ENCODE data around the gene C1RL.
"Not testable (repeated sequence)": the region's sequence is repeated elsewhere in the genome, so short reads cannot be mapped to it uniquely, and the experiment has no call there.

C1RL gene

DNA sequence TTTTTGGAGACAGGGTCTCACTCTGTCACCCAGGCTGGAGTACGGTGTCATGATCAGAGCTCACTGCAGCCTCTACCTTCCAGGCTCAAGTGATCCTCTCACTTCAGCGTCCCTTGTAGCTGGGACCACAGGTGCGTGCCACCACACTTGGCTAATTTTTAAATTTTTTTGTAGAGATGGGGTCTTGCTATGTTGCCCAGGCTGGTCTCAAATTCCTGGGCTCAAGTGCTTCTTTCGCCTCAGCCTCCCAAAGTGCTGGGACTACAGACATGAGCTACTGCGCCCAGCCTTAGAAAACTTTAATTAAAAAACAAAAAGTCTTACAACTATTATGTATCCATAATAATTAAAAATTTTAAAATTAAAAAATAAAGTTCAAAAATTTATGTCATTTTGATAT, 1.8 kb downstream of the C1RL start:
- H3K27ac ChIP-seq (ENCODE audit: low read depth, low read length); H3K9ac ChIP-seq (ENCODE audit: low read length in 5 of 5); H3K27me3 ChIP-seq (ENCODE audit: control insufficient read depth in 5 of 5, insufficient read depth in 4 of 5, low read length in 5 of 5); H3K4me3 ChIP-seq (ENCODE audit: low read depth in 1 of 5, low read length in 5 of 5); H3K9me3 ChIP-seq (ENCODE audit: control insufficient read depth in 5 of 5, low read length in 5 of 5); H3K36me3 ChIP-seq (ENCODE audit: control insufficient read depth in 5 of 5, insufficient read depth in 5 of 5, low read length in 5 of 5): not testable (repeated sequence)
- H3K4me1 ChIP-seq (ENCODE audit: control insufficient read depth in 5 of 5, insufficient read depth in 5 of 5, low read length in 5 of 5), result peaks cover 1 to 24% (median 18%) of the 10 kb centered on the region in 5 donors

DNA sequence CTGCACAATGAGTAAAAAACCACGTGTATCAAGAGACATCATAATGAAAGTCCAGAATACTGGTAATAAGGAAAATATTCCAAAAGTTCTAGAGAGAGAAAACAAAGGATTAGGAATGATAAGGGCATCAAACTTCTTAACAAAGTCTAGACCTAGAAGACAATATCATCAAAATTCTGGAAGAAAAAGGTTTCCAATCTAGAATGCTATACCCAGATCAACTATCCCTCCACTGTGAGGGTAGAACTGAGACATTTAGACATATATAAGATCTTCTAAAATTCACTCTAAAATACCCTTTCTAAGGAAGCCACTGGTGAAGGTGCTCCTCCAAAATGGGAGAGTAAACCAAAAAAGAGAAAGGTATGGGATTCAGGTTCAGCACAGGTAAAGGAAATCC, 2.9 kb downstream of the C1RL start:
- Histone ChIP-seq H3K4me3 (ENCODE audit: low read depth in 1 of 5, low read length in 5 of 5) (no peak overlapping the region), H3K9ac (ENCODE audit: low read length in 5 of 5) (no peak overlapping the region), H3K9me3 (ENCODE audit: control insufficient read depth in 5 of 5, low read length in 5 of 5) (peaks cover 0 to 6% (median 3%) of the 10 kb centered on the region in 5 donors), H3K4me1 (ENCODE audit: control insufficient read depth in 5 of 5, insufficient read depth in 5 of 5, low read length in 5 of 5) (peaks cover 0 to 30% (median 23%) of the 10 kb centered on the region in 5 donors), H3K36me3 (ENCODE audit: control insufficient read depth in 5 of 5, insufficient read depth in 5 of 5, low read length in 5 of 5) (peaks cover 0 to 14% (median 7%) of the 10 kb centered on the region in 5 donors), H3K27ac (ENCODE audit: low read depth, low read length) (no peak overlapping the region), H3K27me3 (ENCODE audit: control insufficient read depth in 5 of 5, insufficient read depth in 4 of 5, low read length in 5 of 5) (no peaks in the 10 kb centered on the region)

- no peaks in the 10 kb centered on the region for H3K27me3 ChIP-seq (ENCODE audit: control insufficient read depth in 5 of 5, insufficient read depth in 4 of 5, low read length in 5 of 5)
- no peak overlapping the region for H3K4me3 ChIP-seq (ENCODE audit: low read depth in 1 of 5, low read length in 5 of 5)
- H3K4me1 ChIP-seq (ENCODE audit: control insufficient read depth in 5 of 5, insufficient read depth in 5 of 5, low read length in 5 of 5), result peaks cover 0 to 22% (median 20%) of the 10 kb centered on the region in 5 donors
- no peak overlapping the region for H3K27ac ChIP-seq (ENCODE audit: low read depth, low read length)
- H3K9ac ChIP-seq (ENCODE audit: low read length in 5 of 5), result no peak overlapping the region
- H3K36me3 ChIP-seq (ENCODE audit: control insufficient read depth in 5 of 5, insufficient read depth in 5 of 5, low read length in 5 of 5), result peaks cover 3 to 22% (median 14%) of the 10 kb centered on the region in 5 donors
- peaks cover 0 to 6% (median 3%) of the 10 kb centered on the region in 5 donors for H3K9me3 ChIP-seq (ENCODE audit: control insufficient read depth in 5 of 5, low read length in 5 of 5)
These were observed 5.0 kb downstream of the C1RL start for GRCh38 chr12:7103837-7104584.

- peaks cover 6 to 23% (median 15%) of the 10 kb centered on the region in 5 donors for H3K36me3 ChIP-seq (ENCODE audit: control insufficient read depth in 5 of 5, insufficient read depth in 5 of 5, low read length in 5 of 5)
- H3K4me3 ChIP-seq (ENCODE audit: low read depth in 1 of 5, low read length in 5 of 5), result no peak overlapping the region
- peaks cover 0 to 6% (median 3%) of the 10 kb centered on the region in 5 donors for H3K9me3 ChIP-seq (ENCODE audit: control insufficient read depth in 5 of 5, low read length in 5 of 5)
- no peak overlapping the region for H3K9ac ChIP-seq (ENCODE audit: low read length in 5 of 5)
- H3K4me1 ChIP-seq (ENCODE audit: control insufficient read depth in 5 of 5, insufficient read depth in 5 of 5, low read length in 5 of 5), result peaks cover 0 to 9% (median 9%) of the 10 kb centered on the region in 5 donors
- H3K27me3 ChIP-seq (ENCODE audit: control insufficient read depth in 5 of 5, insufficient read depth in 4 of 5, low read length in 5 of 5), result no peaks in the 10 kb centered on the region
- no peak overlapping the region for H3K27ac ChIP-seq (ENCODE audit: low read depth, low read length)
These were observed 6.4 kb downstream of the C1RL start for GRCh38 chr12:7102582-7102981.

DNA sequence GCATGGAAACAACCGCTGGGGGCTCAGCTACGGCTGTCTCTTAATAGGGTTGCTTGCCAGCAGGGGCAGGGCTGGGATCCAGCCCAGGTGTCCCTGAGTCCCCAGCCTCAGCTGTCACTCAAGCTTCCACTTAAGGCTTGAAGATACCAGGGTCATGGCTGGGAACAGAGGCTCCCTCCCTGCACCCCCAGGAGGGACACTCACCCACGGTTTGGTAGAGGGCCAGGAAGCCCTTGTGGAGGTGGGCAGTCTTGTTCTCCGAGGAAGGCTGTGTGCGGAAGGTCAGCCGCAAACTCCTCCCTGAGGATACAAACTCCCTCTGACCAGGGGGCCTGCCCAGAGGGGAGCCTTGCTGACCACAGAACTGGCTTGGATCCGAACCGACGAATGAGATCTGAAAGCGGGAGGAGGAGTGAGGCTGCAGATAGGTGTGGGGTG, 7.3 kb downstream of the C1RL start:
- Histone ChIP-seq H3K36me3 (ENCODE audit: control insufficient read depth in 5 of 5, insufficient read depth in 5 of 5, low read length in 5 of 5) (peaks cover 6 to 26% (median 18%) of the 10 kb centered on the region in 5 donors), H3K4me3 (ENCODE audit: low read depth in 1 of 5, low read length in 5 of 5) (no peak overlapping the region), H3K4me1 (ENCODE audit: control insufficient read depth in 5 of 5, insufficient read depth in 5 of 5, low read length in 5 of 5) (peaks cover 0 to 9% (median 7%) of the 10 kb centered on the region in 5 donors)

DNA sequence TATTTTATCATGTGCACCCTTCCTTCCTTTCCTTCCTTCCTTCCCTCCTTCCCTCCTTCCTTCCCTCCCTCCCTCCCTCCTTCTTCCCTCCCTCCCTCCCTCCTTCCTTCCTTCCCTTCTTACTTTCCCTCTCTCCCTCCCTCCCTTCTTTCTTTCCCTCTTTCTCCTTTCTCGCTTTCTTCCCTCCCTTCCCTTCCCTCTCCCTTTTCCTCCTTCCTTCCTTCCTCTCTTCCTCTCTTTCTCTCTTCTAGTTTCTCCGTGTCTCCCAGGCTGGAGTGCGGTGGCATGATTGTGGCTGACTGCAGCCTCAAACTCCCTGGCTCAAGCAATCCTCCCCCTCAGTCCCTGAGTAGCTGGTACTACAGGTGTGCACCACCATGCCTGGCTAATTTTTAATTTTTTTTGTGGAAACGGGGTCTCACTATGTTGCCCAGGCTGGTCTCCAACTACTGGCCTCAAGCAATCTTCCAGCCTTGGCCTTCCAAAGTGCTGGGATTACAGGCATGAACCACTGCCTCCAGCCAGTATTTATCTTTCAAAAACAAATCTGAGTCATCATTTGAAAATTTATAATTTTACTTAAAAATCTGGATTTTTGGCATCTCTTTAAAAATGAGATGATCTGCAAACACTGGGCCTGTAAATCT, 7.8 kb downstream of the C1RL start:
- H3K9ac ChIP-seq (ENCODE audit: low read length in 5 of 5), result no peak overlapping the region
- peaks cover 0 to 9% (median 7%) of the 10 kb centered on the region in 5 donors for H3K4me1 ChIP-seq (ENCODE audit: control insufficient read depth in 5 of 5, insufficient read depth in 5 of 5, low read length in 5 of 5)
- H3K27ac ChIP-seq (ENCODE audit: low read depth, low read length), result no peak overlapping the region
- peaks cover 0 to 4% (median 1%) of the 10 kb centered on the region in 5 donors for H3K9me3 ChIP-seq (ENCODE audit: control insufficient read depth in 5 of 5, low read length in 5 of 5)
- H3K4me3 ChIP-seq (ENCODE audit: low read depth in 1 of 5, low read length in 5 of 5), result no peak overlapping the region
- H3K36me3 ChIP-seq (ENCODE audit: control insufficient read depth in 5 of 5, insufficient read depth in 5 of 5, low read length in 5 of 5), result peaks cover 6 to 26% (median 19%) of the 10 kb centered on the region in 5 donors
- H3K27me3 ChIP-seq (ENCODE audit: control insufficient read depth in 5 of 5, insufficient read depth in 4 of 5, low read length in 5 of 5), result no peaks in the 10 kb centered on the region

More for the DNA sequence above, 7.3 kb downstream of the C1RL start:
- Histone ChIP-seq H3K27ac (ENCODE audit: low read depth, low read length) (no peak overlapping the region), H3K27me3 (ENCODE audit: control insufficient read depth in 5 of 5, insufficient read depth in 4 of 5, low read length in 5 of 5) (no peaks in the 10 kb centered on the region), H3K9ac (ENCODE audit: low read length in 5 of 5) (no peak overlapping the region), H3K9me3 (ENCODE audit: control insufficient read depth in 5 of 5, low read length in 5 of 5) (peaks cover 0 to 6% (median 3%) of the 10 kb centered on the region in 5 donors)

DNA sequence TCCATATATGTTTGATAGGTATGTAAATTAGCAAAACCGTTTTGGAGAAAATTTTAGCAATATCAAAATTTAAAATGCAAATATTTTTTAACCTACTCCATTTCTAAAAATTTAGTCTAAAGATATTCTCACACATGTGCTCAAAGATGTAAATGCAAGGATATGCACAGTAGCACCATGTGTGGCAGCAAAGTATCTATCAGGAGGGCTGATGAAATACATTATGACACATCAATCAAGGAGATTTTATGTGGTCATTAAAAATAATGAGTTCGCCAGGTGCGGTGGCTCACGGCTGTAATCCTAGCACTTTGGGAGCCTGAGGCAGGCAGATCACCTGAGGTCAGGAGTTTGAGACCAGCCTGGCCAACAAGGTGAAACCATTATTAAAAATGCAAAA, 8.8 kb downstream of the C1RL start:
- H3K36me3 ChIP-seq (ENCODE audit: control insufficient read depth in 5 of 5, insufficient read depth in 5 of 5, low read length in 5 of 5), result peaks cover 6 to 26% (median 19%) of the 10 kb centered on the region in 5 donors
- H3K27ac ChIP-seq (ENCODE audit: low read depth, low read length), result no peak overlapping the region
- no peaks in the 10 kb centered on the region for H3K27me3 ChIP-seq (ENCODE audit: control insufficient read depth in 5 of 5, insufficient read depth in 4 of 5, low read length in 5 of 5)

DNA sequence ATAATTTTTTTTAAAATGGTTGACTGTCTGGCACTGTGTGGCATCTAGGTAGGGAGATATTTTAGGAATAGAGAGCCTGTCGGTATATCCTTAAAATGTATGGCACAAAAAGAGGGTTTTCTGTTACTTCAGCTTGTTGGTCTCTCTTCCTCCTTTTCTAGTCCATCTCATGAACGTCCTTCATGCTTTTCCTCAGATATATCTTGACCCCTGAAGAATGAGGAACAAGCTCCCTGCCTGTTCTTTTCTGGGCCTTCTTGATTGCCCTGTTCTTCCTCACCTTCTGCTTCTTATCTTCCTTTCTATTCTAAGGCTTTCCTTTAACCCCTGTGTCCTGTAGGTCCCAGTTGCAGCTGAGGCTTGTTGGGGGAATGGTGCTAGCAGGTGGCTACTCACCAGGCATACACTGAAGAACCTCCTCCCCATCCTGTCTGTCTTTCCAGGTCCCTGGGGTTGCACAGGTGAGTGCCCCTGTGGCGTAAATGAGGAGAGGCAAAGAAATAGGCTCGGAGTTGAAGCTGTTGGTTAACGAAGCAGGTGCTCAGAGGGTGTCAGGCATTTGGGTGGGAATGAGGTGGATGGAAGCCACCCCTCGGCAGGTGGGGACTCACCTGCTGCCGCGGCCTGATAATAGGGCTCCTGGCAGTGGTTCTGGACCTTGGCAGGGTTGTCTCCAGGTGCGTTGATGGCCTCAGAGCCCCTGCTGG, 9.6 kb downstream of the C1RL start:
- Histone ChIP-seq H3K4me3 (ENCODE audit: low read depth in 1 of 5, low read length in 5 of 5) (no peak overlapping the region), H3K4me1 (ENCODE audit: control insufficient read depth in 5 of 5, insufficient read depth in 5 of 5, low read length in 5 of 5) (peaks cover 0 to 9% (median 7%) of the 10 kb centered on the region in 5 donors), H3K27ac (ENCODE audit: low read depth, low read length) (no peak overlapping the region), H3K9ac (ENCODE audit: low read length in 5 of 5) (no peak overlapping the region), H3K27me3 (ENCODE audit: control insufficient read depth in 5 of 5, insufficient read depth in 4 of 5, low read length in 5 of 5) (no peaks in the 10 kb centered on the region), H3K36me3 (ENCODE audit: control insufficient read depth in 5 of 5, insufficient read depth in 5 of 5, low read length in 5 of 5) (peaks cover 6 to 25% (median 19%) of the 10 kb centered on the region in 5 donors), H3K9me3 (ENCODE audit: control insufficient read depth in 5 of 5, low read length in 5 of 5) (no peaks in the 10 kb centered on the region)

More for the DNA sequence above, 8.8 kb downstream of the C1RL start:
- peaks cover 0 to 9% (median 7%) of the 10 kb centered on the region in 5 donors for H3K4me1 ChIP-seq (ENCODE audit: control insufficient read depth in 5 of 5, insufficient read depth in 5 of 5, low read length in 5 of 5)
- H3K9me3 ChIP-seq (ENCODE audit: control insufficient read depth in 5 of 5, low read length in 5 of 5), result no peaks in the 10 kb centered on the region
- no peak overlapping the region for H3K9ac ChIP-seq (ENCODE audit: low read length in 5 of 5)
- H3K4me3 ChIP-seq (ENCODE audit: low read depth in 1 of 5, low read length in 5 of 5), result no peak overlapping the region

DNA sequence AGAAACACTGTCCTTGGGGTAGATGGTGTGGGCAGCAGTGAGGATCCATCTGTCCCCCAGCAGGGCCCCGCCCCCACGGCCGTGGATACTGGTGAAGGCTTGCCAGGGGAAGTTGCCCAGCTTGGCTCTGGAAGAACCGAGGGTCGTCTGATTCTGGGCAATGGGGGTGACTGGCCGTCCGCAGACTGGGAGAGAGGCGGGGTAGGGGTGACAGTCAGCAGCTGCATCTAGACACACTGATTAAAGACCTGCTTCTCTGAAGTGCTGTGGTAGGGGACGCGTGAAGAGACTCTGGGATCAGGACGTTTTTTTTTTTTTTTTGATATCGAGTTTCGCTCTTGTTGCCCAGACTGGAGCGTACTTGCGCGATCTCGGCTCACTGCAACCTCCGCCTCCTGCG, 12.0 kb downstream of the C1RL start:
- H3K4me3 ChIP-seq (ENCODE audit: low read depth in 1 of 5, low read length in 5 of 5), result no peak overlapping the region
- no peak overlapping the region for H3K9ac ChIP-seq (ENCODE audit: low read length in 5 of 5)
- peaks cover 6 to 16% (median 14%) of the 10 kb centered on the region in 5 donors for H3K36me3 ChIP-seq (ENCODE audit: control insufficient read depth in 5 of 5, insufficient read depth in 5 of 5, low read length in 5 of 5)

More for the DNA sequence above, 12.0 kb downstream of the C1RL start:
- Histone ChIP-seq H3K4me1 (ENCODE audit: control insufficient read depth in 5 of 5, insufficient read depth in 5 of 5, low read length in 5 of 5) (peaks cover 5 to 21% (median 17%) of the 10 kb centered on the region in 5 donors), H3K27ac (ENCODE audit: low read depth, low read length) (no peak overlapping the region), H3K9me3 (ENCODE audit: control insufficient read depth in 5 of 5, low read length in 5 of 5) (no peaks in the 10 kb centered on the region), H3K27me3 (ENCODE audit: control insufficient read depth in 5 of 5, insufficient read depth in 4 of 5, low read length in 5 of 5) (peaks cover 0 to 4% (median 0%) of the 10 kb centered on the region in 5 donors)

Data from subcutaneous abdominal adipose tissue (tissue), 5 donors.